MM.1S (cell line): Measurements from ENCODE around the gene TRIM26.

Experiments used
- CTCF ChIP-seq: fragments of 300-600 bp; sonication (generic); IDR thresholded peaks from 2 replicates; pipeline ENCODE4 v1.5.1; 2016; ENCODE audit warnings: antibody characterized with exemption, low read length, mixed read lengths
- EZH2 ChIP-seq: fragments of 300-600 bp; sonication (generic); optimal IDR thresholded peaks from 2 replicates; pipeline ENCODE3; 2017; ENCODE audit warnings: low read depth, mild to moderate bottlenecking, antibody characterized with exemption, low read length, mixed read lengths

GRCh38 chr6:30259140-30260035 is 46.2 kb upstream of the TRIM26 start:
- TF ChIP-seq CTCF (peak; percentile 33), EZH2 (no peak)
